Neutrophil (primary cell): Measurements from ENCODE around the gene SRBD1.

Experiments
- H3K27ac ChIP-seq: fragments of 200-600 bp; sonication (generic); 2 replicates; pipeline ENCODE4 v1.5.1; 2016; ENCODE audit warnings: mild to moderate bottlenecking, moderate library complexity
- H3K27me3 ChIP-seq: fragments of 200-600 bp; sonication (generic); 2 replicates; pipeline ENCODE4 v1.6.0; 2016; ENCODE audit warnings: mild to moderate bottlenecking
- H3K36me3 ChIP-seq: fragments of 200-600 bp; sonication (generic); 2 replicates; pipeline ENCODE4 v1.5.1; 2017
- H3K4me1 ChIP-seq, 2 experiments: fragments of 200-600 bp in 1 of 2; sonication (generic) in 1 of 2; 1 replicate in 1 of 2; 2 replicates in 1 of 2; pipeline versions ENCODE4 v1.5.1 to v1.6.1; 2013 to 2016; ENCODE audit warnings: low read depth in 1 of 2, low read length in 1 of 2, mild to moderate bottlenecking in 1 of 2, moderate library complexity in 1 of 2; ENCODE audit not compliant: control insufficient read depth in 1 of 2, insufficient read depth in 1 of 2
- H3K4me3 ChIP-seq, 2 experiments: fragments of 200-600 bp in 1 of 2; sonication (generic) in 1 of 2; 1 replicate in 1 of 2; 2 replicates in 1 of 2; pipeline ENCODE4 v1.5.1; 2013 to 2016; ENCODE audit warnings: low read depth in 1 of 2, low read length in 1 of 2, mild to moderate bottlenecking in 1 of 2, moderate library complexity in 1 of 2
- H3K9me3 ChIP-seq: fragments of 200-600 bp; sonication (generic); 2 replicates; pipeline ENCODE4 v1.5.1; 2016
- CTCF ChIP-seq: fragments of 200-600 bp; sonication (generic); IDR thresholded peaks from 2 replicates; pipeline ENCODE4 v1.5.1; 2016; ENCODE audit warnings: antibody characterized with exemption

The SRBD1 gene

GRCh38 chr2:45622336-45623075 is 11.4 kb upstream of the SRBD1 start:
- Histone ChIP-seq H3K4me1 (no peaks in the 10 kb centered on the region), H3K9me3 (no peaks in the 10 kb centered on the region), H3K27me3 (no peaks in the 10 kb centered on the region), H3K27ac (no peak overlapping the region), H3K4me3 (no peak overlapping the region), H3K36me3 (no peaks in the 10 kb centered on the region)
- no peak for TF ChIP-seq CTCF

GRCh38 chr2:45617496-45617895 is 6.4 kb upstream of the SRBD1 start:
- H3K4me1 ChIP-seq: no peaks in the 10 kb centered on the region
- no peaks in the 10 kb centered on the region for H3K9me3 ChIP-seq
- H3K27ac ChIP-seq: no peak overlapping the region
- no peak for TF ChIP-seq CTCF
- H3K27me3 ChIP-seq: no peaks in the 10 kb centered on the region
- H3K4me3 ChIP-seq: no peak overlapping the region
- no peaks in the 10 kb centered on the region for H3K36me3 ChIP-seq

GRCh38 chr2:45616658-45617411 is 5.8 kb upstream of the SRBD1 start:
- Histone ChIP-seq H3K4me3 (no peak overlapping the region), H3K4me1 (no peaks in the 10 kb centered on the region), H3K9me3 (no peaks in the 10 kb centered on the region), H3K27me3 (no peaks in the 10 kb centered on the region), H3K27ac (no peak overlapping the region), H3K36me3 (no peaks in the 10 kb centered on the region)
- TF ChIP-seq CTCF: no peak

GRCh38 chr2:45614871-45615415 is 3.9 kb upstream of the SRBD1 start:
- H3K4me1 ChIP-seq: peaks cover 6% of the 10 kb centered on the region in 2 experiments
- H3K36me3 ChIP-seq: no peaks in the 10 kb centered on the region
- TF ChIP-seq CTCF: no peak
- H3K27me3 ChIP-seq: no peaks in the 10 kb centered on the region
- H3K9me3 ChIP-seq: no peaks in the 10 kb centered on the region
- H3K27ac ChIP-seq: no peak overlapping the region
- H3K4me3 ChIP-seq: no peak overlapping the region

- H3K4me1 ChIP-seq: peaks cover 9 to 10% of the 10 kb centered on the region in 2 experiments
- no peak for TF ChIP-seq CTCF
Measured at GRCh38 chr2:45614330-45614729, 3.3 kb upstream of the SRBD1 start.

More at GRCh38 chr2:45614330-45614729, 3.3 kb upstream of the SRBD1 start:
- Histone ChIP-seq H3K9me3 (no peaks in the 10 kb centered on the region), H3K36me3 (no peaks in the 10 kb centered on the region), H3K27ac (no peak overlapping the region), H3K27me3 (no peaks in the 10 kb centered on the region), H3K4me3 (no peak overlapping the region)
